ENCODE measurements around the gene CCDC110.
"Not testable (repeated sequence)": the region's sequence is repeated elsewhere in the genome, so short reads cannot be mapped to it uniquely, and the experiment has no call there.

GRCh38 chr4:185511243-185511642, 39.7 kb upstream of the CCDC110 start:
- TF ChIP-seq POLR2A (IDR thresholded peaks at IDR 0.05): not testable (repeated sequence)
- TF ChIP-seq CTCF (IDR thresholded peaks at IDR 0.05): peak in 2 of 6 experiments; percentile 18 to 30
